ENCODE measurements around the gene PZP.
A peak's percentile ranks its signal among the peaks of the same experiment; 100 is the strongest.

PZP gene

GRCh38 chr12:9127484-9127883, 80.7 kb downstream of the PZP start:
- DNase-seq (ENCODE audit: low spot score), result no peak
- no peak overlapping the region for H3K27ac ChIP-seq
- no peak for TF ChIP-seq CTCF (IDR thresholded peaks at IDR 0.05)
- no peak overlapping the region for H3K4me3 ChIP-seq

GRCh38 chr12:9124383-9125031, 83.7 kb downstream of the PZP start:
- peak overlapping the region; percentile 25 to 46 for H3K27ac ChIP-seq

GRCh38 chr12:9123781-9124382, 84.3 kb downstream of the PZP start:
- H3K27ac ChIP-seq, result peak overlapping the region; percentile 25 to 46
- TF ChIP-seq CTCF (IDR thresholded peaks at IDR 0.05), result no peak
- peak overlapping the region; percentile 61 for H3K4me3 ChIP-seq
- no peak for DNase-seq (ENCODE audit: low spot score)

More at GRCh38 chr12:9124383-9125031, 83.7 kb downstream of the PZP start:
- DNase-seq (ENCODE audit: low spot score), result no peak
- TF ChIP-seq CTCF (IDR thresholded peaks at IDR 0.05), result no peak
- H3K4me3 ChIP-seq, result peak overlapping the region; percentile 61

- Histone ChIP-seq H3K4me3 (peak overlapping the region; percentile 38), H3K27ac (peak overlapping the region; percentile 2 to 38)
- no peak for TF ChIP-seq CTCF (IDR thresholded peaks at IDR 0.05)
- DNase-seq (ENCODE audit: low spot score), result no peak
These were observed 86.0 kb downstream of the PZP start for GRCh38 chr12:9122091-9122609.

GRCh38 chr12:9120487-9121184, 87.6 kb downstream of the PZP start:
- Histone ChIP-seq H3K4me3 (no peak overlapping the region), H3K27ac (peak overlapping the region; percentile 77 to 90)
- TF ChIP-seq CTCF (IDR thresholded peaks at IDR 0.05), result no peak
- DNase-seq (ENCODE audit: low spot score), result no peak

GRCh38 chr12:9118158-9118557, 90.0 kb downstream of the PZP start:
- no peak for DNase-seq (ENCODE audit: low spot score)
- TF ChIP-seq CTCF (IDR thresholded peaks at IDR 0.05), result no peak
- peak overlapping the region; percentile 51 for H3K4me3 ChIP-seq
- H3K27ac ChIP-seq, result peak overlapping the region; percentile 77 to 90

Measured in coronary artery (tissue), 2 donors.